Measurements from ENCODE around the gene RBBP8.

- TF ChIP-seq CTCF (IDR thresholded peaks at IDR 0.05) (no peak), POLR2A (IDR thresholded peaks at IDR 0.05) (no peak)
Measured at GRCh38 chr18:23069481-23069880, 136.4 kb downstream of the RBBP8 start.
